HG02943 (cell line): ENCODE measurements around the gene MTA1.

Experiments
- ATAC-seq: cut with Tn5 transposase; IDR thresholded peaks from one replicate; pipeline ENCODE4 v1.9.1; 2021; ENCODE audit warnings: mild to moderate bottlenecking, low read depth, moderate library complexity; ENCODE audit not compliant: unreplicated experiment

The MTA1 gene

GRCh38 chr14:105386581-105387529 is 32.8 kb upstream of the MTA1 start:
- ATAC-seq, result no peak

- no peak for ATAC-seq
Measured at GRCh38 chr14:105387530-105387922, 32.1 kb upstream of the MTA1 start.

GRCh38 chr14:105388110-105388951 is 31.3 kb upstream of the MTA1 start:
- no peak for ATAC-seq

GRCh38 chr14:105388976-105389375 is 30.7 kb upstream of the MTA1 start:
- ATAC-seq, result no peak

GRCh38 chr14:105389534-105389933 is 30.1 kb upstream of the MTA1 start:
- ATAC-seq, result no peak

- no peak for ATAC-seq
Measured at GRCh38 chr14:105389976-105390848, 29.4 kb upstream of the MTA1 start.

GRCh38 chr14:105390849-105391500 is 28.7 kb upstream of the MTA1 start:
- no peak for ATAC-seq

- ATAC-seq, result no peak
Measured at GRCh38 chr14:105391541-105391940, 28.1 kb upstream of the MTA1 start.

GRCh38 chr14:105392131-105393090 is 27.2 kb upstream of the MTA1 start:
- ATAC-seq, result no peak

GRCh38 chr14:105393151-105393550 is 26.5 kb upstream of the MTA1 start:
- ATAC-seq, result no peak

- no peak for ATAC-seq
Measured at GRCh38 chr14:105394714-105395537, 24.7 kb upstream of the MTA1 start.

GRCh38 chr14:105395538-105395854 is 24.1 kb upstream of the MTA1 start:
- ATAC-seq, result no peak

- ATAC-seq, result no peak
Measured at GRCh38 chr14:105397350-105397931, 22.2 kb upstream of the MTA1 start.

- ATAC-seq, result no peak
Measured at GRCh38 chr14:105398044-105398725, 21.4 kb upstream of the MTA1 start, which contains the start of gene TEX22. TSS of gene TEX22 (plus strand) at chr14:105398538. CDS start at chr14:105399341, 803 bp downstream.

GRCh38 chr14:105398726-105399465 is 20.7 kb upstream of the MTA1 start:
- no peak for ATAC-seq

GRCh38 chr14:105399466-105399775 is 20.2 kb upstream of the MTA1 start:
- no peak for ATAC-seq

- ATAC-seq, result no peak
Measured at GRCh38 chr14:105400016-105400415, 19.6 kb upstream of the MTA1 start.
